Neuron (in vitro differentiated cells): ENCODE results near the gene SORL1.
A peak's percentile ranks its signal among the peaks of the same experiment; 100 is the strongest.

Experiments
- H2AFZ ChIP-seq: one replicate; pipeline ENCODE4 v1.6.1; 2013; ENCODE audit warnings: low read depth, mild to moderate bottlenecking, inconsistent platforms, low read length, moderate library complexity
- H3K27me3 ChIP-seq: one replicate; pipeline ENCODE4 v1.6.1; 2013; ENCODE audit warnings: low read length; ENCODE audit not compliant: insufficient read depth
- H3K36me3 ChIP-seq: one replicate; pipeline ENCODE4 v1.6.1; 2013; ENCODE audit warnings: low read length; ENCODE audit not compliant: insufficient read depth
- H3K4me1 ChIP-seq: one replicate; pipeline ENCODE4 v1.6.1; 2013; ENCODE audit warnings: low read length; ENCODE audit not compliant: insufficient read depth
- H3K4me3 ChIP-seq: 2 replicates; pipeline ENCODE4 v1.5.1; 2013; ENCODE audit warnings: mild to moderate bottlenecking, low read length, moderate library complexity
- H3K9me3 ChIP-seq: one replicate; pipeline ENCODE4 v1.6.1; 2013; ENCODE audit warnings: low read length

The SORL1 gene

GRCh38 chr11:121651257-121651605, 199.1 kb downstream of the SORL1 start:
- no peak overlapping the region for H2AFZ ChIP-seq
- no peaks in the 10 kb centered on the region for H3K27me3 ChIP-seq
- peaks cover 30% of the 10 kb centered on the region for H3K4me1 ChIP-seq
- no peaks in the 10 kb centered on the region for H3K36me3 ChIP-seq
- H3K4me3 ChIP-seq = no peak overlapping the region
- no peaks in the 10 kb centered on the region for H3K9me3 ChIP-seq

GRCh38 chr11:121652971-121653370, 200.9 kb downstream of the SORL1 start:
- H3K4me3 ChIP-seq = no peak overlapping the region
- H3K27me3 ChIP-seq = no peaks in the 10 kb centered on the region
- peak overlapping the region; percentile 48 for H2AFZ ChIP-seq
- peaks cover 31% of the 10 kb centered on the region for H3K4me1 ChIP-seq
- no peaks in the 10 kb centered on the region for H3K36me3 ChIP-seq
- H3K9me3 ChIP-seq = no peaks in the 10 kb centered on the region

- Histone ChIP-seq H3K36me3 (no peaks in the 10 kb centered on the region), H3K9me3 (no peaks in the 10 kb centered on the region), H2AFZ (no peak overlapping the region), H3K4me1 (peaks cover 31% of the 10 kb centered on the region), H3K4me3 (no peak overlapping the region), H3K27me3 (no peaks in the 10 kb centered on the region)
Measured at GRCh38 chr11:121654259-121654842, 202.2 kb downstream of the SORL1 start.

- H3K4me3 ChIP-seq = peak overlapping the region; percentile 49
- no peaks in the 10 kb centered on the region for H3K9me3 ChIP-seq
- H3K27me3 ChIP-seq = no peaks in the 10 kb centered on the region
- peak overlapping the region; percentile 98 for H2AFZ ChIP-seq
- peaks cover 31% of the 10 kb centered on the region for H3K4me1 ChIP-seq
- no peaks in the 10 kb centered on the region for H3K36me3 ChIP-seq
Measured at GRCh38 chr11:121654843-121655536, 202.9 kb downstream of the SORL1 start.

- no peaks in the 10 kb centered on the region for H3K9me3 ChIP-seq
- no peaks in the 10 kb centered on the region for H3K27me3 ChIP-seq
Measured at GRCh38 chr11:121655537-121656327, 203.6 kb downstream of the SORL1 start.

GRCh38 chr11:121656328-121657090, 204.4 kb downstream of the SORL1 start:
- H3K9me3 ChIP-seq = no peaks in the 10 kb centered on the region
- H3K4me3 ChIP-seq = peak overlapping the region; percentile 49
- H3K36me3 ChIP-seq = no peaks in the 10 kb centered on the region
- H3K27me3 ChIP-seq = no peaks in the 10 kb centered on the region
- peaks cover 31% of the 10 kb centered on the region for H3K4me1 ChIP-seq
- peak overlapping the region; percentile 98 for H2AFZ ChIP-seq

More at GRCh38 chr11:121655537-121656327, 203.6 kb downstream of the SORL1 start:
- no peaks in the 10 kb centered on the region for H3K36me3 ChIP-seq
- peak overlapping the region; percentile 98 for H2AFZ ChIP-seq
- peak overlapping the region; percentile 49 for H3K4me3 ChIP-seq
- peaks cover 31% of the 10 kb centered on the region for H3K4me1 ChIP-seq

- no peak overlapping the region for H2AFZ ChIP-seq
- no peak overlapping the region for H3K4me3 ChIP-seq
- no peaks in the 10 kb centered on the region for H3K27me3 ChIP-seq
- H3K9me3 ChIP-seq = no peaks in the 10 kb centered on the region
- H3K36me3 ChIP-seq = no peaks in the 10 kb centered on the region
- peaks cover 31% of the 10 kb centered on the region for H3K4me1 ChIP-seq
Measured at GRCh38 chr11:121657146-121657545, 205.0 kb downstream of the SORL1 start.

DNA sequence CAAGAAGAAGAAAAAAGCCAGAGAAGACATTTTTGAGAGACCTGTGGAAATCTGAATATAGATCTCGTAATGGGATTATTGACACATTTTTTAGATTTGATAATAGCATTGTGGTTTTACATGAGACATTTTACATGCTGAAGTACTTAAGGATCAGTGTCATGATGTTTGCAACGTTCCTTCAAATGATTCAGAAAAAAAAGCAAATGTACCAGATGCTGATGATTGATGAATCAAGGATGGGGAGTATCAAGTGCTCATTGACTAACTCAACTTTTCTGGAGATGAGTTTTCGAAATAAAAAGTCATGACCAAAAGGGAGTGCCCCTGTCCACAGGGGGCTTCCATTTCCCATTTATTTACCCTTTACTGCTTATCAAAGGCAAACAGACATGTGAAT, 207.7 kb downstream of the SORL1 start:
- Histone ChIP-seq H3K36me3 (no peaks in the 10 kb centered on the region), H3K9me3 (no peaks in the 10 kb centered on the region), H3K27me3 (no peaks in the 10 kb centered on the region), H3K4me3 (no peak overlapping the region), H2AFZ (no peak overlapping the region), H3K4me1 (peaks cover 16% of the 10 kb centered on the region)

DNA sequence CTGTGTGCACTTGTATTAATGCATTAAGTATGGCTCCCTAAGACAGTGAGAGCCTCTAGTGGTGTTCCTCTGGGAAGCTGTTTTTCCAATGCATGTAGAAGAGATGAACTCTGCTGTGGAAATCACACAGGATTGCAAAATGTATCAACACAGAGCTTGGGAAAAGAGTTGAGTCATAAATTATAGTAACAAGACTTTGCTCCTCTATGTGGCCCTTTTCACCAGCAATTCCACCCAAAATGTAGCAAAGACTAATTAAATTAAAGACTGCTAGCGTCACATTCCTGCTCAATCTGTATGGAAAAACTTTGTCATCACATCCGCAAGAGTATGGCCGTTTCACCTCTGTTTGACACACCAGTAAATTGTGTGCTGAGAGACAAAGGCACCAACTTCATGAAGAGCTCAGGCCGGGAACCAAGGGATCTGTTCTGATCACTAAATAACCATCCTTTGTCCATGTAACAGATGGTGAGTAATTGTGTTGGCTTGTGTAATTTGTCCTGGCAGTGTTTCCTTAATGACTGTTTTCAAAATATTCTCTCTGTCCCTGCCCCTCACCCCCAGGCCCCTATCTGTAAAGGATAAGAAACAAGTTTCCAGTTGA, 209.9 kb downstream of the SORL1 start:
- H3K27me3 ChIP-seq = no peaks in the 10 kb centered on the region
- H3K4me3 ChIP-seq = no peak overlapping the region
- no peaks in the 10 kb centered on the region for H3K36me3 ChIP-seq
- H2AFZ ChIP-seq = no peak overlapping the region
- no peaks in the 10 kb centered on the region for H3K4me1 ChIP-seq
- H3K9me3 ChIP-seq = no peaks in the 10 kb centered on the region

- no peak overlapping the region for H2AFZ ChIP-seq
- H3K9me3 ChIP-seq = no peaks in the 10 kb centered on the region
- no peaks in the 10 kb centered on the region for H3K27me3 ChIP-seq
- H3K36me3 ChIP-seq = no peaks in the 10 kb centered on the region
- H3K4me1 ChIP-seq = no peaks in the 10 kb centered on the region
- no peak overlapping the region for H3K4me3 ChIP-seq
Measured at GRCh38 chr11:121664144-121664543, 212.0 kb downstream of the SORL1 start.

GRCh38 chr11:121665206-121665838, 213.2 kb downstream of the SORL1 start:
- Histone ChIP-seq H3K4me1 (no peaks in the 10 kb centered on the region), H3K27me3 (no peaks in the 10 kb centered on the region), H3K9me3 (no peaks in the 10 kb centered on the region), H3K36me3 (no peaks in the 10 kb centered on the region), H2AFZ (no peak overlapping the region), H3K4me3 (no peak overlapping the region)

- H3K27me3 ChIP-seq = no peaks in the 10 kb centered on the region
- no peaks in the 10 kb centered on the region for H3K9me3 ChIP-seq
Measured at GRCh38 chr11:121667836-121668235, 215.7 kb downstream of the SORL1 start.

More at GRCh38 chr11:121667836-121668235, 215.7 kb downstream of the SORL1 start:
- Histone ChIP-seq H3K4me1 (no peaks in the 10 kb centered on the region), H3K4me3 (no peak overlapping the region), H3K36me3 (no peaks in the 10 kb centered on the region), H2AFZ (no peak overlapping the region)
